Measurements from ENCODE around the gene FAHD2B. TPM values are rescaled to one million over a fixed set of nuclear protein-coding genes. Genes with fewer than 3 reads are reported as not detected.
"Not testable (repeated sequence)": the region's sequence is repeated elsewhere in the genome, so short reads cannot be mapped to it uniquely, and the experiment has no call there.

Gene FAHD2B
- polyA plus RNA-seq, 1 donor (not counting 4 experiments of a cell fraction or from before 2014, with no cell fraction given): 6.3 TPM

- H3K9me1 ChIP-seq (ENCODE audit: control insufficient read depth, extremely low read depth, insufficient read depth, low read length); FAIRE-seq; H2AFZ ChIP-seq (ENCODE audit: control insufficient read depth, low read length); H3K27me3 ChIP-seq (ENCODE audit: control insufficient read depth, extremely low read depth, insufficient read depth, low read length); H3K36me3 ChIP-seq (ENCODE audit: control insufficient read depth in 2 of 2, extremely low read depth in 1 of 2, insufficient read depth in 2 of 2, low read length in 2 of 2); H3K4me3 ChIP-seq (ENCODE audit: control insufficient read depth in 2 of 3, extremely low read depth in 1 of 3, insufficient read depth in 2 of 3, low read depth in 1 of 3, low read length in 3 of 3); H3K9me3 ChIP-seq (ENCODE audit: control insufficient read depth, low read depth, low read length); H3K4me1 ChIP-seq (ENCODE audit: control insufficient read depth, extremely low read depth, insufficient read depth, low read length); DNase-seq (ENCODE audit: low read depth, low spot score); H4K20me1 ChIP-seq (ENCODE audit: control insufficient read depth, extremely low read depth, insufficient read depth, low read length); dilution Hi-C loops (cut with MboI; ENCODE audit: extremely low pct_ligation_motif_present, low sequenced_read_pairs); H3K79me2 ChIP-seq (ENCODE audit: control insufficient read depth, insufficient read depth, low read length); H3K27ac ChIP-seq (ENCODE audit: control insufficient read depth, insufficient read depth, low read length); H3K4me2 ChIP-seq (ENCODE audit: control insufficient read depth, extremely low read depth, insufficient read depth, low read depth, low read length); H3K9ac ChIP-seq (ENCODE audit: control insufficient read depth, extremely low read depth, insufficient read depth, low read length): not testable (repeated sequence)
Observed at GRCh38 chr2:97059782-97060181, 34.9 kb downstream of the FAHD2B start.

DNA sequence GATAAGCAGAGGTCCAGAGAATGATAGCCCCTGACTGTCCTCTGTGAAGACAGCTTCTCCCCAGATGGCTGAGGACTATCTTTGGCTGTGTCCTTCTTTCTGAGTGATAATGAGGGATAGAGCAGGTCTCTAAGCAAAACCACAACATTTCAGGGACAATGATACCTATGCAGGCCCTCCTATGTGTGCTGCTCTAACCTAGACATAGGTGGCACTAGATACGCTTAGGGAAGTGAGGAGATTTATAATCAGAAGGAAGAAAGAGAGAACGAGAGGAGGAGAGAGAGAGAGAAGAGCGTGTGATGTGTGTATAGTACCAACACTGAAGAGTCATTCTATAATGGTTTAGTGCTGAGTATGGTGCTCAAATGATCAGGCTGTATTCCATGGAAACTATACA, 38.5 kb downstream of the FAHD2B start:
- H2AFZ ChIP-seq (ENCODE audit: control insufficient read depth, low read length); FAIRE-seq; H3K27me3 ChIP-seq (ENCODE audit: control insufficient read depth, extremely low read depth, insufficient read depth, low read length): not testable (repeated sequence)

GRCh38 chr2:97050032-97050431, 44.6 kb downstream of the FAHD2B start:
- dilution Hi-C loops (cut with MboI; ENCODE audit: extremely low pct_ligation_motif_present, low sequenced_read_pairs); H3K27ac ChIP-seq (ENCODE audit: control insufficient read depth, insufficient read depth, low read length); H3K9me3 ChIP-seq (ENCODE audit: control insufficient read depth, low read depth, low read length); DNase-seq (ENCODE audit: low read depth, low spot score); H3K4me1 ChIP-seq (ENCODE audit: control insufficient read depth, extremely low read depth, insufficient read depth, low read length); H3K27me3 ChIP-seq (ENCODE audit: control insufficient read depth, extremely low read depth, insufficient read depth, low read length); H3K4me3 ChIP-seq (ENCODE audit: control insufficient read depth in 2 of 3, extremely low read depth in 1 of 3, insufficient read depth in 2 of 3, low read depth in 1 of 3, low read length in 3 of 3); H3K9me1 ChIP-seq (ENCODE audit: control insufficient read depth, extremely low read depth, insufficient read depth, low read length); H3K36me3 ChIP-seq (ENCODE audit: control insufficient read depth in 2 of 2, extremely low read depth in 1 of 2, insufficient read depth in 2 of 2, low read length in 2 of 2); FAIRE-seq; H3K9ac ChIP-seq (ENCODE audit: control insufficient read depth, extremely low read depth, insufficient read depth, low read length); H3K79me2 ChIP-seq (ENCODE audit: control insufficient read depth, insufficient read depth, low read length); H4K20me1 ChIP-seq (ENCODE audit: control insufficient read depth, extremely low read depth, insufficient read depth, low read length); H3K4me2 ChIP-seq (ENCODE audit: control insufficient read depth, extremely low read depth, insufficient read depth, low read depth, low read length); H2AFZ ChIP-seq (ENCODE audit: control insufficient read depth, low read length): not testable (repeated sequence)

More for the DNA sequence above, 38.5 kb downstream of the FAHD2B start:
- H3K4me1 ChIP-seq (ENCODE audit: control insufficient read depth, extremely low read depth, insufficient read depth, low read length); H3K27ac ChIP-seq (ENCODE audit: control insufficient read depth, insufficient read depth, low read length); DNase-seq (ENCODE audit: low read depth, low spot score); dilution Hi-C loops (cut with MboI; ENCODE audit: extremely low pct_ligation_motif_present, low sequenced_read_pairs); H3K9ac ChIP-seq (ENCODE audit: control insufficient read depth, extremely low read depth, insufficient read depth, low read length); H4K20me1 ChIP-seq (ENCODE audit: control insufficient read depth, extremely low read depth, insufficient read depth, low read length); H3K79me2 ChIP-seq (ENCODE audit: control insufficient read depth, insufficient read depth, low read length); H3K36me3 ChIP-seq (ENCODE audit: control insufficient read depth in 2 of 2, extremely low read depth in 1 of 2, insufficient read depth in 2 of 2, low read length in 2 of 2); H3K4me3 ChIP-seq (ENCODE audit: control insufficient read depth in 2 of 3, extremely low read depth in 1 of 3, insufficient read depth in 2 of 3, low read depth in 1 of 3, low read length in 3 of 3); H3K9me1 ChIP-seq (ENCODE audit: control insufficient read depth, extremely low read depth, insufficient read depth, low read length); H3K4me2 ChIP-seq (ENCODE audit: control insufficient read depth, extremely low read depth, insufficient read depth, low read depth, low read length); H3K9me3 ChIP-seq (ENCODE audit: control insufficient read depth, low read depth, low read length): not testable (repeated sequence)

- H3K27me3 ChIP-seq (ENCODE audit: control insufficient read depth, extremely low read depth, insufficient read depth, low read length); H3K9me1 ChIP-seq (ENCODE audit: control insufficient read depth, extremely low read depth, insufficient read depth, low read length); H3K4me3 ChIP-seq (ENCODE audit: control insufficient read depth in 2 of 3, extremely low read depth in 1 of 3, insufficient read depth in 2 of 3, low read depth in 1 of 3, low read length in 3 of 3); H3K9ac ChIP-seq (ENCODE audit: control insufficient read depth, extremely low read depth, insufficient read depth, low read length); H3K27ac ChIP-seq (ENCODE audit: control insufficient read depth, insufficient read depth, low read length); H3K4me1 ChIP-seq (ENCODE audit: control insufficient read depth, extremely low read depth, insufficient read depth, low read length); H2AFZ ChIP-seq (ENCODE audit: control insufficient read depth, low read length); H4K20me1 ChIP-seq (ENCODE audit: control insufficient read depth, extremely low read depth, insufficient read depth, low read length); H3K36me3 ChIP-seq (ENCODE audit: control insufficient read depth in 2 of 2, extremely low read depth in 1 of 2, insufficient read depth in 2 of 2, low read length in 2 of 2); dilution Hi-C loops (cut with MboI; ENCODE audit: extremely low pct_ligation_motif_present, low sequenced_read_pairs); FAIRE-seq; DNase-seq (ENCODE audit: low read depth, low spot score); H3K79me2 ChIP-seq (ENCODE audit: control insufficient read depth, insufficient read depth, low read length); H3K9me3 ChIP-seq (ENCODE audit: control insufficient read depth, low read depth, low read length); H3K4me2 ChIP-seq (ENCODE audit: control insufficient read depth, extremely low read depth, insufficient read depth, low read depth, low read length): not testable (repeated sequence)
Observed at GRCh38 chr2:97048448-97048847, 46.2 kb downstream of the FAHD2B start.

- H3K9me3 ChIP-seq (ENCODE audit: control insufficient read depth, low read depth, low read length); dilution Hi-C loops (cut with MboI; ENCODE audit: extremely low pct_ligation_motif_present, low sequenced_read_pairs); H3K36me3 ChIP-seq (ENCODE audit: control insufficient read depth in 2 of 2, extremely low read depth in 1 of 2, insufficient read depth in 2 of 2, low read length in 2 of 2); H2AFZ ChIP-seq (ENCODE audit: control insufficient read depth, low read length); H4K20me1 ChIP-seq (ENCODE audit: control insufficient read depth, extremely low read depth, insufficient read depth, low read length); H3K4me1 ChIP-seq (ENCODE audit: control insufficient read depth, extremely low read depth, insufficient read depth, low read length); H3K27me3 ChIP-seq (ENCODE audit: control insufficient read depth, extremely low read depth, insufficient read depth, low read length); H3K27ac ChIP-seq (ENCODE audit: control insufficient read depth, insufficient read depth, low read length); DNase-seq (ENCODE audit: low read depth, low spot score); H3K79me2 ChIP-seq (ENCODE audit: control insufficient read depth, insufficient read depth, low read length); H3K9ac ChIP-seq (ENCODE audit: control insufficient read depth, extremely low read depth, insufficient read depth, low read length); H3K4me3 ChIP-seq (ENCODE audit: control insufficient read depth in 2 of 3, extremely low read depth in 1 of 3, insufficient read depth in 2 of 3, low read depth in 1 of 3, low read length in 3 of 3); H3K4me2 ChIP-seq (ENCODE audit: control insufficient read depth, extremely low read depth, insufficient read depth, low read depth, low read length); H3K9me1 ChIP-seq (ENCODE audit: control insufficient read depth, extremely low read depth, insufficient read depth, low read length); FAIRE-seq: not testable (repeated sequence)
Observed at GRCh38 chr2:97046676-97047075, 48.0 kb downstream of the FAHD2B start.

All from keratinocyte (primary cell).